ENCODE results near the gene COL4A2.

The COL4A2 gene

DNA sequence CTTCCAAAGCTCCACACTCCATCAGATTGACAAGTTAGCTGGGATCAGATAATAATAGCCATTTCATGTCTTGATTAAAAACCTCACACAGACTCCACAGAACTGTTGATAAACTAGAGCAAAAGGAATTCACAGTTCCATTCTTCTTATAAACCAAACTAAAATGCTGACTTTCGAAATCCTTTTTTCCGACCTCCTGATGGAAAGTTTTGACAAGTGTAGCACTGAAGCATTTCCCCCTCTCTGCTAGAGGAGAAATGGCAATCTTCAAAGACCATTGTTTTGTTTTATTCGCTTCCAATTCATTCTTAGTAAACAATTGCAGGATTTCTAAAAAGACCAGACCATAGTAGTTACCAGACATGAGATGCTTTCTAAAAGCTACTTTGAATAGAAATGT is 58.8 kb downstream of the COL4A2 start:
- H3K27me3 ChIP-seq = peaks cover 3% of the 10 kb centered on the region

GRCh38 chr13:110366733-110367132 is 59.6 kb downstream of the COL4A2 start:
- Histone ChIP-seq H3K27ac (no peak overlapping the region), H3K36me3 (no peaks in the 10 kb centered on the region)
- TF ChIP-seq, protein P1, sequence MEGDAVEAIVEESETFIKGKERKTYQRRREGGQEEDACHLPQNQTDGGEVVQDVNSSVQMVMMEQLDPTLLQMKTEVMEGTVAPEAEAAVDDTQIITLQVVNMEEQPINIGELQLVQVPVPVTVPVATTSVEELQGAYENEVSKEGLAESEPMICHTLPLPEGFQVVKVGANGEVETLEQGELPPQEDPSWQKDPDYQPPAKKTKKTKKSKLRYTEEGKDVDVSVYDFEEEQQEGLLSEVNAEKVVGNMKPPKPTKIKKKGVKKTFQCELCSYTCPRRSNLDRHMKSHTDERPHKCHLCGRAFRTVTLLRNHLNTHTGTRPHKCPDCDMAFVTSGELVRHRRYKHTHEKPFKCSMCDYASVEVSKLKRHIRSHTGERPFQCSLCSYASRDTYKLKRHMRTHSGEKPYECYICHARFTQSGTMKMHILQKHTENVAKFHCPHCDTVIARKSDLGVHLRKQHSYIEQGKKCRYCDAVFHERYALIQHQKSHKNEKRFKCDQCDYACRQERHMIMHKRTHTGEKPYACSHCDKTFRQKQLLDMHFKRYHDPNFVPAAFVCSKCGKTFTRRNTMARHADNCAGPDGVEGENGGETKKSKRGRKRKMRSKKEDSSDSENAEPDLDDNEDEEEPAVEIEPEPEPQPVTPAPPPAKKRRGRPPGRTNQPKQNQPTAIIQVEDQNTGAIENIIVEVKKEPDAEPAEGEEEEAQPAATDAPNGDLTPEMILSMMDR (IDR thresholded peaks at IDR 0.05) = no peak

More for the DNA sequence above, 58.8 kb downstream of the COL4A2 start:
- TF ChIP-seq, protein P1 (IDR thresholded peaks at IDR 0.05) = no peak
- Histone ChIP-seq H3K4me3 (ENCODE audit: low read depth in 1 of 2, low read length in 1 of 2) (no peak overlapping the region), H3K9me3 (no peaks in the 10 kb centered on the region), H3K27ac (no peak overlapping the region), H3K4me1 (ENCODE audit: control insufficient read depth in 1 of 2, insufficient read depth in 1 of 2, low read depth in 1 of 2, low read length in 1 of 2) (no peaks in the 10 kb centered on the region), H3K36me3 (no peaks in the 10 kb centered on the region)

DNA sequence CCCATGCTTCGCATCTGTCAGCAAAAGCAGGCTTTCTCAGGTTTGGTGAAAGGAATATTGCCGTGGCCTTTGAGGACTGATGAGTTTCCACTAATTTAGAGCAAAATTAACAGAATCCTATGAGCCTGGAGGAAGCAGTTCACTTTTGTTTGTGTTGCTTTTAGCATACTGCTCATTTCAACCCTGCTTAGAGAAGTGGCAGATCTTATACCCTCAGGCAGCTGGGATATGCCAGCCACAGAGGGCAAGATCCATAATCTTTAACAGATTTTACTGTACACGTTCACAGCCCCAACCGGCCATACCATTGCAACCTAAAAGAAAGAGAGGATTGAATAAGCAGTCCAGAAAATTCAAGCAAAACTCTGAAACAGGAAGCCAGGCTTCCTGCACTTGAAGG is 60.5 kb downstream of the COL4A2 start:
- Histone ChIP-seq H3K36me3 (no peaks in the 10 kb centered on the region), H3K9me3 (no peaks in the 10 kb centered on the region), H3K4me1 (ENCODE audit: control insufficient read depth in 1 of 2, insufficient read depth in 1 of 2, low read depth in 1 of 2, low read length in 1 of 2) (no peaks in the 10 kb centered on the region), H3K27me3 (peaks cover 21% of the 10 kb centered on the region), H3K4me3 (ENCODE audit: low read depth in 1 of 2, low read length in 1 of 2) (no peak overlapping the region), H3K27ac (no peak overlapping the region)
- TF ChIP-seq, protein P1 (IDR thresholded peaks at IDR 0.05) = no peak

More at GRCh38 chr13:110366733-110367132, 59.6 kb downstream of the COL4A2 start:
- Histone ChIP-seq H3K27me3 (peaks cover 12% of the 10 kb centered on the region), H3K4me1 (ENCODE audit: control insufficient read depth in 1 of 2, insufficient read depth in 1 of 2, low read depth in 1 of 2, low read length in 1 of 2) (no peaks in the 10 kb centered on the region), H3K9me3 (no peaks in the 10 kb centered on the region), H3K4me3 (ENCODE audit: low read depth in 1 of 2, low read length in 1 of 2) (no peak overlapping the region)

DNA sequence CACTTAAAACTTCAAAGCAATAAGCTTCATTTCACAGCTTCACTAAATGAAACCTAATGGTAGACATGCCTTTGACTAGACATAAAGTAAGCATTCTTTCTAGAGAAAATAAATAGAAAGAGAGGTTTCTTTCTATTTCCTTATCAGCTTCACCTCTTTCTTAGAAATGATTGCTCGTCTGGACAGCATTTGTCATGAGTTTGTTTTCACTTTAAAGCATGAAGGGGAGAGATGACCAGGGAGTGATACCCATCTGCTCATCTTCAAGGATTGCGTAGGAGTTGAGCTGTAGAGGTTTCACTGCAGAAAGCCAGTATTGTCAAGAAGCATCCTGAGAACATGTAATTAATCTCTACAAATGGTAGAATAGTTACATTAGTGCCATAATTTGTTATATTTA is 61.3 kb downstream of the COL4A2 start:
- Histone ChIP-seq H3K9me3 (no peaks in the 10 kb centered on the region), H3K27ac (no peak overlapping the region), H3K27me3 (peaks cover 29% of the 10 kb centered on the region), H3K36me3 (no peaks in the 10 kb centered on the region), H3K4me3 (ENCODE audit: low read depth in 1 of 2, low read length in 1 of 2) (no peak overlapping the region), H3K4me1 (ENCODE audit: control insufficient read depth in 1 of 2, insufficient read depth in 1 of 2, low read depth in 1 of 2, low read length in 1 of 2) (no peaks in the 10 kb centered on the region)
- TF ChIP-seq, protein P1 (IDR thresholded peaks at IDR 0.05) = no peak

- TF ChIP-seq, protein P1 (IDR thresholded peaks at IDR 0.05) = no peak
- no peaks in the 10 kb centered on the region for H3K36me3 ChIP-seq
- no peak overlapping the region for H3K27ac ChIP-seq
- peaks cover 37% of the 10 kb centered on the region for H3K27me3 ChIP-seq
- H3K4me1 ChIP-seq (ENCODE audit: control insufficient read depth in 1 of 2, insufficient read depth in 1 of 2, low read depth in 1 of 2, low read length in 1 of 2) = no peaks in the 10 kb centered on the region
- H3K9me3 ChIP-seq = no peaks in the 10 kb centered on the region
- H3K4me3 ChIP-seq (ENCODE audit: low read depth in 1 of 2, low read length in 1 of 2) = no peak overlapping the region
Observed at GRCh38 chr13:110369400-110369799, 62.3 kb downstream of the COL4A2 start.

Data from neutrophil (primary cell).